IPS-18c (cell line): ENCODE data around the gene ZNF503.
"Not testable (repeated sequence)": the region's sequence is repeated elsewhere in the genome, so short reads cannot be mapped to it uniquely, and the experiment has no call there.

Experiments used
- H3K4me3 ChIP-seq: 2 replicates; pipeline ENCODE4 v1.7.0; 2013; ENCODE audit warnings: low read depth, mild to moderate bottlenecking, low read length, moderate library complexity; ENCODE audit not compliant: insufficient read depth
- H3K9me3 ChIP-seq: one replicate; pipeline ENCODE4 v1.6.1; 2013; ENCODE audit warnings: mild to moderate bottlenecking, low read length, moderate library complexity; ENCODE audit not compliant: control insufficient read depth, insufficient read depth

Gene ZNF503

DNA sequence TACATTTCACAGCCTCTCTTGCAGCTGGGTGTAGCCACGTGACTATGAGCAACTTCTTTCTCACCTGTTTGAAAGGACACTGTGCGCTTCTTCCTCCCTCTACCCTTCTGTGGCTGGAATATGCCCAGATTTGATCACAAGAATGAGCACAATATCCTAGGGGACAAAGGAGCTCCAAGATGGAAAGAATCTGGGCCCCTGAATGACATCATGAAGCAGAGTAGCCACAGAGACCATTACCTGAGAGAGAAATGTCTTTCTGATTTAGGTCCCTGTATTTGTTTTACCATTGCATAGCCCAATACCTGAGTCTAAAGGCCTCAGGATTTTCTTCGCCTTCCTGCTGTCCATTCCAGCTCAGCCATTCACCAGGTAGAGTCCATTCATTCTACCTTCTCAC is 15.4 kb downstream of the ZNF503 start:
- Histone ChIP-seq H3K4me3 (no peak overlapping the region), H3K9me3 (peaks cover 5% of the 10 kb centered on the region)

GRCh38 chr10:75379817-75380216 is 21.7 kb downstream of the ZNF503 start:
- Histone ChIP-seq H3K4me3 (no peak overlapping the region), H3K9me3 (no peaks in the 10 kb centered on the region)

DNA sequence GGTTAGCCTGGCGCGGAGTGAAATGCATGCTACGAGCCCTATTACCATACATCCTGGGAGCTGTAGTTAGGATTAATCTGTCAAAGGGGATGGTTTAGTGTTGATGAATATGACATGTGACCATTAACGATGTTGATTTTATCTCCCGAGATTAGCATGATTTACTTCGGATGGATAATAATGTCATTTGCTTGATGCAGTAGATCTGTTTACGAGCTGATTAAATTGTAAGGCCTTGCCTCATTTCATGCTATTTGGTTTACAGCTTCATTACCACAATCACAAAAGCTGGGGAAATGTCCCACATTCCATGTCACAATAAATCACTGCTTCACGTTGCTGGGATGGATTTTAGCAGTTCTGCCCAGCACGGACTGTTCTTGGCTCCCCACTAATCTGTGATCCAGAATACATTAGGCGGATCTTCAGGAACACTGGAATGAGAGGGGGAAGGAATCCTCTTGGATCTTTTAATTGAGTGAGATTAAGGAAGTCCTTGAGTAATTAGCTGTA is 22.3 kb downstream of the ZNF503 start:
- Histone ChIP-seq H3K9me3 (no peaks in the 10 kb centered on the region), H3K4me3 (no peak overlapping the region)

DNA sequence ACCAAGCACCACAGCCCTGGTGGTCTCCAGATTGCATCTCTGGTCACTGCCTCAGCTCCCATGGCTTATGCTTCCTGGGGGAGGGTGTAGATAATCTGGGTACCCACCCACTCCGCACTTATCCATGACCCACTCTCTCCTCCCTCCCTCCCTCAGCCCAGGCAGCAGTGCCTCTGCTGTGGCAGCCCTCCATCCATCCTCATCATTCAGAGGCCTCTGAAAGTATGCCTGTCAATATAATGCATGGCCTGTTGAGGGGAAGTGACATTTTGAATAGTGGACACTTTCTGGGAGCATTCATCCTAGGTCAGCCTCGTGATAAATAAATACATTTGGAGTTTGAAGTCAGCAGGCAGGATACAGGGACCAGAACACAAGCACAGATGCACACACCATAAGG is 23.2 kb downstream of the ZNF503 start:
- Histone ChIP-seq H3K4me3 (no peak overlapping the region), H3K9me3 (no peaks in the 10 kb centered on the region)

DNA sequence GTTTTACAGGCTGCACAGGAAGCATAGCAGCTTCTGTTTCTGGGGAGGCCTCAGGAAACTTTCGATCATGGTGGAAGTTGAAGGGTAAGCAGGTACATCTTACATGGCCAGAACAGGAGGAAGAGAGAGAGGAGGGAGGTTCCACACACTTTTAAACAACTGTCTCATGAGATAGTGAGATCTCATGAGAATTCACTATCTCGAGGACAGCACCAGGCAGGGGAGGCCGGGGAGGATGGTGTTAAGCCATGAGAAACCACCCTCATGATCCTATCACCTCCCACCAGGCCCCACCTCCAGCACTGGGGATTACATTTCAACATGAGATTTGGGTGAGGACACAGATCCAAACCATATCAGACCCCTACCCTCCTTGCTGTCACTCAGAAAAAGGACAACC is 23.7 kb downstream of the ZNF503 start:
- H3K4me3 ChIP-seq = no peak overlapping the region
- no peaks in the 10 kb centered on the region for H3K9me3 ChIP-seq

GRCh38 chr10:75375838-75376237 is 25.7 kb downstream of the ZNF503 start:
- H3K4me3 ChIP-seq = no peak overlapping the region
- no peaks in the 10 kb centered on the region for H3K9me3 ChIP-seq

GRCh38 chr10:75371010-75371409 is 30.6 kb downstream of the ZNF503 start:
- no peaks in the 10 kb centered on the region for H3K9me3 ChIP-seq
- no peak overlapping the region for H3K4me3 ChIP-seq

GRCh38 chr10:75369838-75370237 is 31.7 kb downstream of the ZNF503 start:
- H3K4me3 ChIP-seq, H3K9me3 ChIP-seq: not testable (repeated sequence)

DNA sequence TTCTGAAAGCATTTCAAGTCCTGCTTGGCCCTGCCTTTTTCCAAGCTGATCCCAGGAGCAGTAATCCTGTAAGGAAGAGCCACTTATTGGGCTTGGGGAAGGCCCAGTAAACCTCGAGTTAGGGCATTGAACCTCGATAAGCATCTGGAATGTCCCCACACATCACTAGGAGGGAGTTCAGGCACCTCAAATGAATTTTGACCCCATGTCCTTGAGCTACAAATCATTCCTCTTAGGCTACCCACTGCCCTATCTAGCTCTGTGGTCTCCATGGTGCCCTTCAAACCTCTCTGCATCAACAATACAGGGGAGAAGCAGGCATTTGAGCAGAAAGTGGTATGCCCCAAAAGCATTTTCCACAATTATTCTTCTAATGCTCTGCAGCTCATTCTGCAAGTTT is 33.7 kb downstream of the ZNF503 start:
- Histone ChIP-seq H3K4me3 (no peak overlapping the region), H3K9me3 (no peaks in the 10 kb centered on the region)

GRCh38 chr10:75367021-75367487 is 34.5 kb downstream of the ZNF503 start:
- Histone ChIP-seq H3K9me3 (no peaks in the 10 kb centered on the region), H3K4me3 (no peak overlapping the region)

DNA sequence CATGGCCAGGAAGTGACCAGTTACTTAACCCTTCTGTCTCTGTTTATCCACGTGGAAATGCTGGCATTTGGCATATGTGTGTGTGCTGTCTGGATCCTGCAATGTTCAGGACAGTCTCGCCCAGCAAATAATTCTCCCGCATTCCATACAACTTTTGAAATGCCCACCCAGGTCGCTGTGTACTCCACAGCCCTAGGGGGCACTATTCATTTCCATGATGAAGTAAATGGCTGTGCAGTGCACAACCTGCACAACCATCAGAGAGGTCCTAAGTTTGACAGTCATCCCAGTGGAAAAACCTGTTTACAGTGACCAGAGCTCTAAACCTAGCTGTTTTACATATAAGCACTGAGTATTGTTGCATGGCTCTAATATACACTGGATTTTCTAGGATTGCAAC is 38.1 kb downstream of the ZNF503 start:
- Histone ChIP-seq H3K4me3 (no peak overlapping the region), H3K9me3 (no peaks in the 10 kb centered on the region)

DNA sequence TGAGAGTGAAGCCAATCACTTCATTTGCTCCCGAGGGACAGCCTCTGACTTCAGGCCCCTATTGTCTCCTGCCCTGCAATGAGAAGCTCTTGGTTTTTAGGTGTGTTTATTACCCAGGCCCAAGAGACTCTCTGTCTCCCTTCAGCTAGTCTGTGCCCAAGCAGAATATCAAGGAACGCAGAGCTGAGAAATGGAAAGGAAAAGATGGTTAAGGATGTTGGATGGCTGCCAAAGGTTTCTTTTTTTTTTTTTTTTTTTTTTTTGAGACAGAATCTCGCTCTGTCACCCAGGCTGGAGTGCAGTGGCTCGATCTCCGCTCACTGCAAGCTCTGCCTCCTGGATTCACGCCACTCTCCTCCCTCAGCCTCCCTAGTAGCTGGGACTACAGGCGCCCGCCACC is 41.7 kb downstream of the ZNF503 start:
- H3K9me3 ChIP-seq, H3K4me3 ChIP-seq: not testable (repeated sequence)

- Histone ChIP-seq H3K9me3 (peaks cover 4% of the 10 kb centered on the region), H3K4me3 (no peak overlapping the region)
Observed at GRCh38 chr10:75358835-75359421, 42.6 kb downstream of the ZNF503 start.

DNA sequence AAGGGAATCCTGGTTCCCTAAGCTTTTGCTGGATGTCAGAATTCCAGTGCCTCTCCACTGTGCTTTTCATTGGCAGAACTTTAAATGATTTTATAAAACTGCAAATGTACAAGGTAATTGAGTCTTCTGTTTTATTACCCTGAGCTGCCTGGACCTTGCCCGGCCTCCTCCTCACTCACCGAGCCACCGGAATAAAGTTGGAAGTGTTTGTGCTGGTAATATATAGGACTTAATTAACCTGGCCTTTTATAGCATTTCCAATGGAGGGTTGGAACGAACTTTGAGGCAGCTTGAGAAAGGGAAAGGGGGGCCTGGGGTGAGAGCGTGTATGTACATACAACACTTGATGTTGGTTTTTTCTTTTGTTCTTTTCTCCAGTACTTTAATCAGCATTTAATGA is 43.4 kb downstream of the ZNF503 start:
- H3K9me3 ChIP-seq = peaks cover 4% of the 10 kb centered on the region

DNA sequence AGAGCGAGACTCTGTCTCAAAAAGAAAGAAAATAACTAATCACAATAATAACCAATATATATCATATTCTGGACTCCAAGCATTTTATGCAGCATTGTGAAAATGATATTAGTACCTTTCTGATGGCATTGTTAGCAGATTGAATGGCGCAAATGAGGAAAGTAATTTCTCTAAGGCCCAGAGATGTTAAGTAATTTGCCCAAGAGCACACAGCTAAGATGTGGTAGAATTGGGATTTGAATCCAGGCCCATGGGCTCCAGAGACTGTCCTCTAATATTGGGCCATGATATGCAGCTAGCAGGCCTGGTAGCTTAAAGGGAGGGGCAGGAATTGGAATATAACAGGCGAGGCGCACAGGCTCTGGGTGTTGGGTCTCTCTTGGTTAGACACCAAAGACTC is 44.1 kb downstream of the ZNF503 start:
- H3K9me3 ChIP-seq = peaks cover 4% of the 10 kb centered on the region
- no peak overlapping the region for H3K4me3 ChIP-seq

More for the DNA sequence above, 43.4 kb downstream of the ZNF503 start:
- H3K4me3 ChIP-seq = no peak overlapping the region

GRCh38 chr10:75356484-75356883 is 45.1 kb downstream of the ZNF503 start:
- Histone ChIP-seq H3K4me3 (no peak overlapping the region), H3K9me3 (peaks cover 4% of the 10 kb centered on the region)

DNA sequence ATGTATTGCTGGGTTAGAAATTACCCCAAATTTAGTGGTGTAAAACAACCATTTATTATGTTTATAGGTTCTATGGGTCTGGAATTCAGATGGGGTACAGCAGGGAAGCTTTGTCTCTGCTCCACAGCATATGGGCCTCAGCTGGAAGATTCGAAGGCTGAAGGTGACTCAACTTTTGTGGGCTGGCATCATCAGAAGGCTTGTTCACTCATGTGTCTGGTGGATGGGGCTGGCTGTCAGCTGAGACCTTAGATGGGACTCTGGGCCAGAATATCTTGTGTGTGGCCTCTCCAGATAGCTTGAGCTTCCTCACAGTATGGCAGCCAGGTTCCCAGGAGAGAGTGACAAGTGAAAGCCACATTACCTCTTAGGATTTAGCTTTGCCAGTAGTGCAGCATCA is 45.9 kb downstream of the ZNF503 start:
- Histone ChIP-seq H3K9me3 (peaks cover 4% of the 10 kb centered on the region), H3K4me3 (no peak overlapping the region)

- H3K9me3 ChIP-seq = peaks cover 4% of the 10 kb centered on the region
Observed at GRCh38 chr10:75353183-75353582, 48.4 kb downstream of the ZNF503 start.

GRCh38 chr10:75352650-75353049 is 48.9 kb downstream of the ZNF503 start:
- Histone ChIP-seq H3K4me3 (no peak overlapping the region), H3K9me3 (peaks cover 4% of the 10 kb centered on the region)

More at GRCh38 chr10:75353183-75353582, 48.4 kb downstream of the ZNF503 start:
- H3K4me3 ChIP-seq = no peak overlapping the region
